NCI-H2196 (cell line): Measurements from ENCODE around the gene CHERP.
A peak's percentile ranks its signal among the peaks of the same experiment; 100 is the strongest.

ENCODE experiments used
- DNase-seq: peaks from one replicate; lab custom pipeline; 2025; ENCODE audit not compliant: unreplicated experiment; lab: John Stamatoyannopoulos, UW

The CHERP gene

GRCh38 chr19:16542045-16542909, at the start of gene CHERP:
CHERP (minus strand) TSS chr19:16542437; CDS start chr19:16542378, 59 bp downstream.
- peak; percentile 97 for DNase-seq

DNA sequence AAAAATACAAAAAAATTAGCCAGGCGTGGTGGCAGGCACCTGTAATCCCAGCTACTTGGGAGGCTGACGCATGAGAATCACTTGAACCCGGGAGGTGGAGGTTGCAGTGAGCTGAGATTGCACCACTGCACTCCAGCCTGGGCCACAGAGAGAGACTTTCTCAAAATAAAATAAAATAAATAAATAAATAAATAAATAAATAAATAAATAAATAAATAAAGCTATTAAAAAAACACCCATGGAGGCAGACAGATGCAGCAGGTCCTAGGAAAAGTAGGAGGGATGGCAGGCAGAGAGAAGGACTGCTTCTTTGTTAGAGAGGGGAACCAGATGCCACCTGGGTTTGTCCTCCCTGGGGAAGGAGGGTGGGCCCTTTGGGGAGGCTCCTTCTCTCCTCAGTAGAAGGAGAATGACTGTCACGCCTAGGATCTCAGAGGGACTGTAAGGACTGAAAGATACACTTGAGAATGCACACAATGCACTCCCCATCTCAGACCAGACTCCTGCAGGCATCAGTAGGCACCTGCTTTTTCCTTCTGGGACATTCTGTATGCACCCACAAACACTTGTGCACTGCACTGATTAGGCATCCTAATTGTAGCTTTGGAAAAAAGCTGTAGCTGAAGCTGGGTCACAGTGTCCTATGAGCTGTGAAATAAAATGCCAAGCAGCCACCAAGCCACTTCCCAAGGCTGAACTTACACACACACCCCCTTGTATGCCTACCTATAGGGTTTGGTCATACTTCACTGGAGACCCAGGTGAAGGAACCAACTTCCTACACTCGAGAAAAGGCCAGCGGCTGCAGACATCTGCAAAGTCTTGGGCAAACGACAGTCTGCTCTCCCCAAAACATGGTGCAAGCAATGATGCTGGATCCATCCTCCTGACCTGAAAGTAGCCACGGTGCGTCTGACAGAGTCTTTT, 48.9 kb upstream of the CHERP start:
- DNase-seq, result no peak

DNA sequence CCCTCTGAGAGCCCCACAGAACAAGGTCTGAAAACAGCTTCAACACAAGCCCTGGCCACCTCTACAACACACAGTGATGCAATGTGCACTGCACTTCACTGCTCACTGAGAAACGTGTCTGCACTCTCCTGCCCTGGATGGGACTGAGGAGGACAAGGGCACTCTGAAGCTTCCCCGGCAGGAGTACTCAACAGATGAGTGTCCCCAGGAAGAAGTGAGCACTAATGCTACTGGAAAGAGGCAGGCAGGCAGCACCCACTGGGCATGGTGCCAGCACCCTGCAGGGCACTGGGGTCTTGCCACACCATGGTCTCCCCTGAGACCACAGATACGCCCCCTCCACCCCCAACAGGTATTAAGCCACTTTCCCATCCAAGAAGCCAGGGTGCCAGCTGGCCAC, 47.7 kb upstream of the CHERP start:
- no peak for DNase-seq

GRCh38 chr19:16588824-16589577, 46.8 kb upstream of the CHERP start:
- DNase-seq, result no peak

DNA sequence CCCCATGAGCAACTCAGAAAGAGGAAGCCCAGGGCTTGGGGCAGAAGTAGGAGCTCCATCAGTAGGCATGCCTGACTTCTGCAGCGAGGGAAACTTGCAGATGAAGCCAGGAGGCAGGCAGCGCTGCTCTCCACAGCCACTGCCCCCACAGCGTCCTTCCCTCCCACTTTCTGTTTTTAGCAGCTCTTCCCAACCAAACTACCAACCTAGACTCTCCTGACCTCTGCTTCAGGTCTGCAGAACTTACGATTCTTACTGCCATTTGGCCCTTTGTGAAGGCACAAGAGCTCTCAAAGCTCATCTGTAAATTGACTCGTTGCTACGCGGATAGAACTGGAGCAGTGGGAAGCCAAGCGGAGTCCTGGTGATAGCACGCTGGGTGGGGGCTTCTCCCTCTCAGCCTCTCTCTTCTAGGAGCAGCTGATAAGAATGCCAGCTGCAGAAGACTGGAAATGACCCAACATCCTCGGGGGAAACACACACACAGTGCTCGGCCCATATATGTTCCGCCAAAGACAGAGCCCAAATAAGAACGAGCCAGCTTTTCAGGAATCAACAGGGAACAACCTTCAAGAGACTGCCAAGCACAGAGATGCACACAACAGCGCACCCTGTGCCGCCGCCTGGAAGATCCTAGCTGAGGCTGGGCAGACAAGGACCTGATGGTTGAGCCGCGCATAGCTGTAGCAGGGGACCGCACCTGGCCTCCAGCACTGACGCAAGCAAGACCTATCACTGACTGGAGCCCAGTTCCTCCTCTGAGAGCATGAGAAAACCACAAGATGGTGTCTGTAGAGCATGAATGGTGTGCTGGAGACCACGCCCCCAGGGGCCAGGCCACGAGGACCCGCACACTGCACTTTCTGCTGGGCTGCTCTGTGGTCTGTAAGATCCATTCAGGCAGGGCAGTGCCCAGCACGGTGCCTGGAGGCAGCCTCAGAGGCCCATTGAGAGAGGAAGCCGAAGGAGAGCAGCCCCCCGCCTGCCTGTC, 45.9 kb upstream of the CHERP start:
- DNase-seq, result peak; percentile 47

DNA sequence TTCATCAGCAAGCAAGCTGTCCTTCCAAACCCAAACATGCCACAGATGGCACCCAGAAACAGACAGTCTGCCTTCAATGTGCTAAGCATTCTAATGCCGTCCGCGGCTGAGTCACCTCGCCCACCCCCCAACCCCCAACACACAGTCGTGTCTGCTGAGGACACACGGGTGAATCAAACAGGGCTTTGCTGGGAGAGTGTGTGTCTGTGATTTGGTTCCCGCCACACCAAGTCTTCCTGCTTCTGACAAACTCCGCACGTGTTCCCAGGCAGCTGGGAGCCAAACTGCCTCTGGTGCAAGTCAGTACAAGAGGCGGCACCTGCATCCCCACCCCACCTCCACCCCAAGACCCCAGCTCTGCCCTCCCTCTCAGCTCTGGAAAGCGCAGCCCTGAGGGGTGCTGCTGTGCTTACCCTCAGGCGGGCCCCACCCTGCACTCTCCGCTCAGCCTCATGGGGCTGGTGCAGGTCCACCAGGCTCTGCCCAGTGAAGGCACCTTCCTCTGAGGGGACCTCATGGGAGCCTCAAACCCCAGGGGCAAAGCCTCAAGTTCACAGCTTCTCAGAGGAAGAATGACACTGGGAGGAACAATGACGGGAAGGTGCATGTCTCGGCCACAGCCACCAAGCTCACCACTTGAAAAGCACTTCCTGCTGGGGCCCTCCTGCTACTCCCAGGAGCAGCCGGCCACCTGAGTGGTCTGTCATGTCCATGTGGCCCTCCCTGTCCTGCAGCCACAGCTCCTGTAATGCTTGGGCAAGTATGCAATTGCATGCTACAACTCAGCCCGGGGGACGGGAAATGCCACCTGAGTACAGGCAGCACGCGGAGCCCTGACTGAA, 45.0 kb upstream of the CHERP start:
- DNase-seq, result no peak

GRCh38 chr19:16586477-16586871, 44.2 kb upstream of the CHERP start:
- DNase-seq, result no peak

DNA sequence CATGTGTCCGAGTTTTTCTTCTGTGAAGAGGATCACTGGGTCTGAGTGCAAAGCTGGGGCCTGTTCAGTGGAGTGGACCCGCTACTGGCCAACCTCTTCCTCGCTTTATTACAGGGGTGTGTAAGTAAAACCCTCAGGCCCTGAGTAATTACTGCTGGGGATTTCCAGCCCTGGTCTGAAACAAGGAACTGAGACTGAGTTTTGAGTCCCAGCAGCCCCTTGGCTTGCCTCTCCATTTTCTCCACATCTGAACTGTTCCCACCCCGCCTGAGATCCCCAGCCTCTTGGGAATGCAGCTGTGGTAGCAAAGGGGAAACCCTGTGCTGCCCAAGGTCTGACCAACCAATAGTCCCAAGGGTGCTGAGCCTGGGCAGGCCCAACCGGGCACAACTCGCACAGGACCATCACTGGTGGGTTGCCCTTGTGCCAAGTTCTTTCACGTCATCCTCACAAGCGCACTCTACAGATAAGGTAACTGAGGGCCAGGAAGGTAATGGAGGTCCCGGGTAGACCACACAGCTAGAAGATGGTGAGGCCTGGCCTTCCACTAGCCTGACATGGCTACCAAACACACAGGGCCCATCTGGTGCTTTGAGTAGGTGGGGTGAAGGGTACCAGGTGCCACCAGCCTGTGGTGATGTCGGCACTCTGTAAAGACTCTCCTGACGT, 43.7 kb upstream of the CHERP start:
- no peak for DNase-seq

- no peak for DNase-seq
These were observed 43.0 kb upstream of the CHERP start for GRCh38 chr19:16585094-16585801.

DNA sequence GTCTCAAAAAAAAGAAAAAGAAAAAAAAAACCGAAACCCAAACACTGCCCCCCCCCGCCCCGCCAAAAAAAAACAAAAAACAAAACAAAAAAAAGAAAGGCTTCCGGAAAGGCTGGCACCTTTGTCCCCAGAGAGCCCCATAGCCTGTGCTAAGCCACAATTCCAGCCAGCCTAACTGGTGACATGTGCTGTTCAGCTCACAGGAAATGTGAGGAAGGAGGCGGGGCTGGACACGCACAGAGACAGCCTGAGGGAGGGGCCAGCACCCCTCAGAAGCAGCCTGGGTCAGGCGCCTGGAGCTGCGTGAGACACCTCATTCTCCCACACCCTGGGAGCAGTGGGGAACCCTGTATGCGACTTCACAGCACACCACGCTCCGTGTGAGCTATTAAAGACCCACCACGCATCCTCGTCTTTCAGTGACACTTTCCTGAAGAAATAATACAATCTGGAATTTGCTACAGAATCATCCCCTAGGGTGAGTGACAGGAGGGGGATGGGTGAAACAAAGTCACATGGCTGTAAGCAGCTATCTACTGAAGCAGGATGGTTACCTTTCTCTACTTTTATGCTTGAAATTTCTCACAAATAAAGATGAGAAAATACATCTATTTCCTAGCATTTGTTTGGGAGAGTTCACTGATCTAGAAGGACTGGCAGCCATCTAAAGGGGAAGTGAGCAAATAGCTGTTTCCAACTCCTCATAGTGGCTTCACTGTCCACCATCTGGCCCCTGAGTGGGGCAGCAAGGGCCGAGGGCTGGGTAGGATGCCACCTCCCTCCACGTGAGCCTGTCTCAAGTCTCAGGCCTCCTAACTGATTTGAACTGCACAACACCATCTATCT, 42.2 kb upstream of the CHERP start:
- DNase-seq, result peak; percentile 57

- no peak for DNase-seq
These were observed 40.4 kb upstream of the CHERP start for GRCh38 chr19:16582486-16583261.

DNA sequence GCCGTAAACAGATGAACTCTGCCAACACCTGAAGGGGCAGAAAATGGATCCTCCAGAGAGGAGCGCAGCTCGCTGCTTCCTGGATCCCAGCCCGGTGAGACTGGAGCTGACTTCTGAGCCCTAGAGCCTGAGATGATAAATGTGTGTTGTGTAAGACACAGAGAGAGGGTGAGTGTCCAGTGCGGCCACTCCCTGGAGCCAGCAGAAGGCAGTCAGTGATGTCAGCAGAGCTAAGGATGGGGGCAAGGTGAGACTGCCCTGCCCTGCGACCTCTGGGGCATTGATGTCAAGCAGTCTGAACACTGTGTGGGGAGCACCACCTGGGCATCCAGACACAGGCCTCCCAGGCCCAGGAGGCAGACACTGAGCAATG, 39.7 kb upstream of the CHERP start:
- no peak for DNase-seq

DNA sequence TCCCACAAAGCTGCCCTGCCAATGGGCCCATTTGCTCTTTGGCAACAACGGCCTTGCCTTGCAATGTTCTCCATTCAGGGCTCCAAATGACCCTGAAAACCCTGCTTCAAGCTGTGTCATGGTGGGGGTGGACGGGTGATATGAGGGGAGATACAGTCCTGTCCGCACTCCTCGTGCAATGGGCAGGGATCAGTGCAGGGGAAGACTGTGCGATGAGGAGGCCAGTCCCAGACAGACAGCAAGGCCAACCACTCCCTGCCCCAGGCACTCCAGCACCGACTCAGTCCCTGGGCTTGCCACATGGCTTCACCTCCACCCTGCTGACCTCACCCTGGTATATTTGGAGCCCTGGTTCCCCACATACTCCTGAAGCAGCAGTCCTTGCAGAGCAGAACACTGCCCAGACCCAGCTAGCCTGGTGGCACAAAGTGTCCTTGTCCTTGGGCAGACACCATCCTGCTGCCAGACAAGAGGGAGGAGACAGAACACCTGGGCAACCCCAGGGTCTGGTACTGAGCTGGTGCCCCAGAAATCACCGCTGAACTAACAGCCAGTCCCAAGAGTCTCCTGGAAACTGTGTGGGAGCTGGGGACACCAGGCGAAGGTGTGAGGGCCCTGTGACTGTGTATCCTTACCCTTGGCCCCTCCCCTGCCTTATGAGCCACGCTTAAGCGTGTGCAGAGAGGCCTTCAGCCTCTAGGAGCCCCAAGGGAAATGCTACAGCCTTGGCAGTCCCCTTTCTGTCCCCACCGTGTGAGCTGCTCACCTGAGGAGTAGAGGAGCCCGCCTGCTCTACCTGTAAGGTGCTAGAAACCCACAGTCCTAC, 39.1 kb upstream of the CHERP start:
- DNase-seq, result no peak

- no peak for DNase-seq
These were observed 37.1 kb upstream of the CHERP start for GRCh38 chr19:16579381-16579780.

- no peak for DNase-seq
These were observed 35.3 kb upstream of the CHERP start for GRCh38 chr19:16577531-16577985.
